ENCODE measurements around the gene RAD9A. TPM values are rescaled to one million over a fixed set of nuclear protein-coding genes. Genes with fewer than 3 reads are reported as not detected.
A peak's percentile ranks its signal among the peaks of the same experiment; 100 is the strongest.
"Not testable (repeated sequence)": the region's sequence is repeated elsewhere in the genome, so short reads cannot be mapped to it uniquely, and the experiment has no call there.

Gene RAD9A
- total RNA-seq, 1 experiment from 2014 or later = 43.0 TPM

- intact Hi-C loops (cut with micrococcal nuclease; ENCODE audit: unreplicated experiment) = no loop called here
- Histone ChIP-seq H3K27me3 (replicated peaks; ENCODE audit: insufficient read depth, low read depth, low read length, poor library complexity) (no peaks in the 10 kb centered on the region), H3K36me3 (ENCODE audit: insufficient read depth, low read length, poor library complexity, severe bottlenecking) (peaks cover 37% of the 10 kb centered on the region), H3K9me3 (ENCODE audit: low read depth, low read length, poor library complexity, severe bottlenecking) (no peaks in the 10 kb centered on the region), H3K27ac (ENCODE audit: low read depth, low read length, poor library complexity, severe bottlenecking) (peak within 1 kb of the TSS; percentile 95), H3K4me1 (ENCODE audit: insufficient read depth, low read length, poor library complexity, severe bottlenecking) (peaks cover 20% of the 10 kb centered on the region), H3K4me3 (ENCODE audit: low read depth, low read length, poor library complexity, severe bottlenecking) (peak within 1 kb of the TSS; percentile 87)
- no peak for TF ChIP-seq EZH2 (IDR thresholded peaks at IDR 0.05; ENCODE audit: borderline replicate concordance, low read depth, low read length, poor library complexity, severe bottlenecking)
- TF ChIP-seq, protein P1, sequence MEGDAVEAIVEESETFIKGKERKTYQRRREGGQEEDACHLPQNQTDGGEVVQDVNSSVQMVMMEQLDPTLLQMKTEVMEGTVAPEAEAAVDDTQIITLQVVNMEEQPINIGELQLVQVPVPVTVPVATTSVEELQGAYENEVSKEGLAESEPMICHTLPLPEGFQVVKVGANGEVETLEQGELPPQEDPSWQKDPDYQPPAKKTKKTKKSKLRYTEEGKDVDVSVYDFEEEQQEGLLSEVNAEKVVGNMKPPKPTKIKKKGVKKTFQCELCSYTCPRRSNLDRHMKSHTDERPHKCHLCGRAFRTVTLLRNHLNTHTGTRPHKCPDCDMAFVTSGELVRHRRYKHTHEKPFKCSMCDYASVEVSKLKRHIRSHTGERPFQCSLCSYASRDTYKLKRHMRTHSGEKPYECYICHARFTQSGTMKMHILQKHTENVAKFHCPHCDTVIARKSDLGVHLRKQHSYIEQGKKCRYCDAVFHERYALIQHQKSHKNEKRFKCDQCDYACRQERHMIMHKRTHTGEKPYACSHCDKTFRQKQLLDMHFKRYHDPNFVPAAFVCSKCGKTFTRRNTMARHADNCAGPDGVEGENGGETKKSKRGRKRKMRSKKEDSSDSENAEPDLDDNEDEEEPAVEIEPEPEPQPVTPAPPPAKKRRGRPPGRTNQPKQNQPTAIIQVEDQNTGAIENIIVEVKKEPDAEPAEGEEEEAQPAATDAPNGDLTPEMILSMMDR (conservative IDR thresholded peaks at IDR 0.05; ENCODE audit: low read depth, low read length) = no peak; the same call in 1 of the 2 replicates
- DNase-seq (ENCODE audit: low spot score) = peak; percentile 95
- BruUV-seq (replicated peaks) = no TSS peak
- ChIA-PET CTCF (interaction anchor here (0.5 to 1.5 kb wide), 23 partner anchors 10 to 369 kb away, joined by 3 to 18 read pairs (median 4); partner anchors contain the start of genes CDK2AP2, CLCF1, GPR152 and RAD9A), POLR2A (ENCODE audit: low non-redundant PET) (interaction anchor here (0.6 to 0.8 kb wide), 3 partner anchors 10 to 100 kb away, joined by 3 to 7 read pairs (median 4); partner anchors contain the start of gene RAD9A)
These were observed 9.9 kb downstream of the RAD9A start, which contains the start of gene PPP1CA for GRCh38 chr11:67401495-67402191. Gene PPP1CA, minus strand, starts transcription at chr11:67401858. Its CDS starts 76 bp downstream, at chr11:67401782.

DNA sequence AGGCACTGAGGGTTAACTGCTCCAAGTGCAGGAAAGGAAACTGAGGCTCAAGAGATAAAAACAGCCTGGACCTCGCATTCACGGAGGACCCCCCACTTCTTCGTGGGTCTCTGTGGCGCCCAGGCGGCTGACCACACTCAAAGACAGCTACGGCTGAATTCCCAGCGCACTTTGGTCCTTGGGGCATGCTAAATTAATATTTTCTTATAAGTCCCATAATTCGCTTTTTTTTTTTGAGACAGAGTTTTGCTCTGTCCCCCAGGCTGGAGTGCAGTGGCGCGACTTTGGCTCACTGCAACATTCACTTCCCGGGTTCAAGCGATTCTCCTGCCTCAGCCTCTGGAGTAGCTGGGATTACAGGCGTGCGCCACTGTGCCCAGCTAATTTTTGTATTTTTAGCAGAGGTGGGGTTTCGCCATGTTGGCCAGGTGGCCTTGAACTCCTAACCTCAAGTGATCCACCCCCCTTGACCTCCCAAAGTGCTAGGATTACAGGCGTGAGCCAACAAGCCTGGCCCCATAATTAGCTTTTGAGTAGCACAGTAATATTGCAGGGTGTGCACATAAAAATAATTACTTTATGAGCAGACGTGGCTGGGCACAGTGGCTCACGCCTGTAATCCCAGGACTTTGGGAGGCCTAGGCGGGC is 10.5 kb downstream of the RAD9A start:
- H3K9me3 ChIP-seq (ENCODE audit: low read depth, low read length, poor library complexity, severe bottlenecking); intact Hi-C loops (cut with micrococcal nuclease; ENCODE audit: unreplicated experiment); DNase-seq (ENCODE audit: low spot score); BruUV-seq (replicated peaks); H3K27me3 ChIP-seq (replicated peaks; ENCODE audit: insufficient read depth, low read depth, low read length, poor library complexity): not testable (repeated sequence)
- peak overlapping the region; percentile 78 for H3K27ac ChIP-seq (ENCODE audit: low read depth, low read length, poor library complexity, severe bottlenecking)
- peaks cover 15% of the 10 kb centered on the region for H3K4me1 ChIP-seq (ENCODE audit: insufficient read depth, low read length, poor library complexity, severe bottlenecking)
- CTCF ChIA-PET = interaction anchor here (0.5 to 1.5 kb wide), 16 partner anchors 10 to 370 kb away, joined by 3 to 18 read pairs (median 5); partner anchors contain the start of genes CDK2AP2, CLCF1 and RAD9A
- H3K4me3 ChIP-seq (ENCODE audit: low read depth, low read length, poor library complexity, severe bottlenecking) = peak overlapping the region; percentile 7
- POLR2A ChIA-PET (ENCODE audit: low non-redundant PET) = interaction anchor here (0.6 to 0.8 kb wide), 3 partner anchors 10 to 100 kb away, joined by 3 to 7 read pairs (median 4); partner anchors contain the start of gene RAD9A
- peaks cover 30% of the 10 kb centered on the region for H3K36me3 ChIP-seq (ENCODE audit: insufficient read depth, low read length, poor library complexity, severe bottlenecking)

- H3K9me3 ChIP-seq (ENCODE audit: low read depth, low read length, poor library complexity, severe bottlenecking); H3K27me3 ChIP-seq (replicated peaks; ENCODE audit: insufficient read depth, low read depth, low read length, poor library complexity); H3K27ac ChIP-seq (ENCODE audit: low read depth, low read length, poor library complexity, severe bottlenecking); POLR2A ChIA-PET (ENCODE audit: low non-redundant PET); DNase-seq (ENCODE audit: low spot score); intact Hi-C loops (cut with micrococcal nuclease; ENCODE audit: unreplicated experiment); CTCF ChIA-PET; H3K4me3 ChIP-seq (ENCODE audit: low read depth, low read length, poor library complexity, severe bottlenecking); BruUV-seq (replicated peaks): not testable (repeated sequence)
- peaks cover 15% of the 10 kb centered on the region for H3K4me1 ChIP-seq (ENCODE audit: insufficient read depth, low read length, poor library complexity, severe bottlenecking)
- H3K36me3 ChIP-seq (ENCODE audit: insufficient read depth, low read length, poor library complexity, severe bottlenecking) = peaks cover 22% of the 10 kb centered on the region
These were observed 11.3 kb downstream of the RAD9A start for GRCh38 chr11:67403085-67403484.

GRCh38 chr11:67404515-67405195 is 12.9 kb downstream of the RAD9A start:
- TF ChIP-seq, protein P1 (conservative IDR thresholded peaks at IDR 0.05; ENCODE audit: low read depth, low read length) = no peak
- TF ChIP-seq EZH2 (IDR thresholded peaks at IDR 0.05; ENCODE audit: borderline replicate concordance, low read depth, low read length, poor library complexity, severe bottlenecking) = no peak
- ChIA-PET POLR2A (ENCODE audit: low non-redundant PET) (no interaction called here), CTCF (no interaction called here)
- intact Hi-C loops (cut with micrococcal nuclease; ENCODE audit: unreplicated experiment) = no loop called here
- no peak for DNase-seq (ENCODE audit: low spot score)
- Histone ChIP-seq H3K4me1 (ENCODE audit: insufficient read depth, low read length, poor library complexity, severe bottlenecking) (peaks cover 15% of the 10 kb centered on the region), H3K36me3 (ENCODE audit: insufficient read depth, low read length, poor library complexity, severe bottlenecking) (peaks cover 7% of the 10 kb centered on the region), H3K4me3 (ENCODE audit: low read depth, low read length, poor library complexity, severe bottlenecking) (no peak overlapping the region), H3K9me3 (ENCODE audit: low read depth, low read length, poor library complexity, severe bottlenecking) (no peaks in the 10 kb centered on the region), H3K27ac (ENCODE audit: low read depth, low read length, poor library complexity, severe bottlenecking) (no peak overlapping the region), H3K27me3 (replicated peaks; ENCODE audit: insufficient read depth, low read depth, low read length, poor library complexity) (no peaks in the 10 kb centered on the region)
- no TSS peak for BruUV-seq (replicated peaks)
